Measurements from ENCODE around the gene IFI27.
"Not testable (repeated sequence)": the region's sequence is repeated elsewhere in the genome, so short reads cannot be mapped to it uniquely, and the experiment has no call there.

The IFI27 gene

GRCh38 chr14:94152676-94153075 lies 42.1 kb downstream of the IFI27 start:
- no peak for DNase-seq (ENCODE audit: low read depth in 3 of 3, low spot score in 1 of 3)

DNA sequence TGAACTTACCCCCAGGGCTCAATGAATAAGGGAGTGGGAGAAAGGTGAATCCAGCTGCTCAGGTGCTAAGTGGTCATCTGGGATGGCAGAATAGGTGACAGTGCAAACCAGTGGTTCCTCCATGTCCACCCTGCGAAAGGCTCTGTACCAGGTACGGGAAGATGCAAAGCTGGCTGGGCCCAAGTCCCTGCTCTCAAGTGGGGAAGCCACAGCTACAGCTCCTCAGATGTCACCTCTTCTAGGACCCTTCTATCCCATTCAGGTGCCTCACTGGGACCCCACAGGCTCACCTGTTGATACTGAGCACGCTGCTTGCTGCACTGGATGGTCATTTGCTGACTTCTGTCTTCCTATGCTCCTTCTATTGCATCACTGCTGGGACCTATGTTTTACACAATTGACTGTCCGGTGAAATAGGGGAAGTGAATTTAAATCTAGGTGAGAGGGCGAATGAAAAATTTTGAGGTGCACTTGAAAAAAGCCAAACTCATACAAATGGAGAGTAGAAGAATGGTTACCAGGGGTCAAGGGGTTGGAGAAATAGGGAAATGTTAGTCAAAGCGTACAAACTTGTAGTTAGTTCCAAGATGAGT lies 43.3 kb downstream of the IFI27 start:
- no peak for DNase-seq (ENCODE audit: low read depth in 3 of 3, low spot score in 1 of 3)

DNA sequence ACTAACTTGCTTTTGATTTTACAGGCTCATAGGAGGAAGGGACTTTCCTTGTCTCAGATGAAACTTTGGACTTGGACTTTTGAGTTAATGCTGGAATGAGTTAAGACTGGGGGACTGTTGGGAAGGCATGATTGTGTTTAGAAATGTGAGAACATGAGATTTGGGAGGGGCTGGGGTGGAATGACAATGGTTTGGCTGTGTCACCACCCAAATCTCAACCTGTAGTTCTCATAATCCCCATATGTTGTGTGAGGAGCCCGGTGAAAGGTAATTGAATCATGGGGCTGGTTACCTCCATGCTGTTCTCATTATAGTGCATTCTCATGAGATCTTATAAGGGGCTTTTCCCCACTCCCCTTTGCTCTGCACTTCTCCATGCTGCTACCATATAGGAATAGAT lies 45.6 kb downstream of the IFI27 start:
- not testable (repeated sequence) for DNase-seq (ENCODE audit: low read depth in 3 of 3, low spot score in 1 of 3)

DNA sequence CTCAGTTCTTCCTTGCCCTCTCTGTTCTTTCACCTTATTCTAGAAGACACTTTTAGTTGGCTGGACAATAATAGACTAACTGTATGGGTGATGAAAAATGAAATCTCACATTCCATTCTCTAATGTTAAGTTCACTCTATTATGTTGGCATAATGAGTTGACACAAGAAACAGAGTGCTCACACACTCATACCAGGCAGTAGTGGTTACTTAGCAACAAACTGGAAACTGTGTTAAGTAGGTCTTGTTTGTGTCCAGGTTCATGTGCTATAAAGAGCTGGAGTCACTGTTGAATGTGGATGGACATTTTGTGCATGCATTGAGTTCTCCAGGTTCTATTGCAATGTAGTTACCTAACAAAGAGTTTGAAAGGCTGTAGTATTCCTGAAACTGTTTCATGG lies 46.7 kb downstream of the IFI27 start:
- no peak for DNase-seq (ENCODE audit: low read depth in 3 of 3, low spot score in 1 of 3)

DNA sequence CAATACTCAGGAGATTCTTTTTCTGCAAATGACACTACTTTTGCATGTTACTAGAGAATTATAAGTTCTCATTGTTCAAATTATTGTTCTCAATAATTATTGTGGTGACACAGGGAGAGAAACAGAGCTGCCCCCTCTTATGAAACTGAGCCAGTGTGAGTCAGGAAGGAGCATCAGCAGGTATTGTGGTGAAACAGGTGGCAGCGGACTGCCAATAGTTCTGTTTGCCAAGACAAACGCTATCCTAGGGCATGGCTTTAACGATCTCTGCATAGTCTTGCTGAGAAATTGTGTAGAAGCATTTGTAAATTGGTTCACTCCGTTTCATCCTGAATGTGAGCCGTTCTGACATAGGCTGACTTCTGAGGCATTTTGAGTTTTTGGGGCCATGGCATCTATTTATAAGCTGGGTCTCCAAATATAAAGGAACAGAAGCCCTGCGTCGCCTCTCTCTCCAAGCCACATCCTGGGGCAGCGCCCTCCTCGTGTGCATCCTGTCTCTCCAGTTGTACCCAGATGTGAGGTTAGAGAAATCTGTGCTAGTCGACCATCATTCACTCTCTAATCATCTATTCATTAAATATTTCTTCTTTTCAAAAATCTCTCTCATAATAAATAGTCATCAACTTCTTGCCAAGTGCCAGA lies 47.8 kb downstream of the IFI27 start:
- DNase-seq (ENCODE audit: low read depth in 3 of 3, low spot score in 1 of 3): no peak

DNA sequence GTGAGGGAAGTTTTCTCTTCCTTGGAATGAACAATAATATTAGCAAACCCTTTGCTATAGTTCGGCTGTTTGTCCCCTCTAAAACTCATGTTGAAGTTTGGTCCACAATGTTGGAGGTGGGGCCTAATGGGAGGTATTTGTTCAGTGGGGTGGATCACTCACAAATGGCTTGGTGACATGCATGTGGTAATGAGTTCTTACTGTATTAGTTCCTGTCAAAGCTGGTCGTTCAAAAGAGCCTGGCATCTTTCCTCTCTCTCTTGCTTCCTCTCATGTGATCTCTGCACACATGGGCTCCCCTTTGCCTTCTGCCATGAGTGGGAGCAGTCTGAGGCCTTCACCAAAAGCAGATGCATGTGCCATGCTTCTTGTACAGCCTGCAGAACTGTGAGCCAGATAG lies 50.5 kb downstream of the IFI27 start:
- DNase-seq (ENCODE audit: low read depth in 3 of 3, low spot score in 1 of 3): no peak

GRCh38 chr14:94161981-94162380 lies 51.4 kb downstream of the IFI27 start:
- DNase-seq (ENCODE audit: low read depth in 3 of 3, low spot score in 1 of 3): no peak

DNA sequence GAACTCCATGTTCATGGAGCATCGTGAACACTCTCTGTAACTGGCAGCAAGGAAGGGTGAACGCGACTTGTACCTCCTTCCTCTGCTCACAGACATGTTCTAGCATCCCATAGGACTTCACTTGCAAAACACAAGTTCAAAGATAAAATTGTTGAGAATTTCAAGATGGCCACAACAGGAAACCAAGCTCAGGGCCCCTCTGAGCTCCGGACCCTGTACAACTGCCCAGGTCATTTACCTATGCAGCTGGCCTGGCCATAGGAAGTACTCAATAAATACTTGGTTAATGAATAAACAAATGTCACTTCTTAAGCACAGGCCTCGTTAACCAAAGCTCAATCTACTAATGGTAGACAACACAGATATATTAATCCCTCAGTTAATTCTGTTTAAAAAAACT lies 51.9 kb downstream of the IFI27 start:
- DNase-seq (ENCODE audit: low read depth in 3 of 3, low spot score in 1 of 3): no peak

DNA sequence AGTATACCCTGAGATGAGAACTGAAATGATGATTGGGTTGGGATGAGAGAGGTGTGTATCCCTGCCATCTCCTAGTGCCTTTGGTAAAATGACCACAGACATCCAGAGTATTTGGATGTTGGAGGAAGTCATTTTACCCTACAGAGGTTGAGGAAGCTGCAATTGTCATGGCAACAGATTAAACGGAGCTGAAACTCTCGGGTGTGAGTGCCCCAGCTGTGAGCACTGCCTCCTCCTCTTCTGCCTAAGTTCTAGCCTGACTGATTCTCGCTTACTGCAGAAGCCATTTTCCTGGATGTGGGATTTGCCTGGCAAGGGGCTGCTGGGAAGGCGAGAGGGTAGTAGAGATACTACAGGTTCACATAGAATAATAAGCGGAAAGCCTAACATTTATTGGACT lies 53.3 kb downstream of the IFI27 start:
- no peak for DNase-seq (ENCODE audit: low read depth in 3 of 3, low spot score in 1 of 3)

DNA sequence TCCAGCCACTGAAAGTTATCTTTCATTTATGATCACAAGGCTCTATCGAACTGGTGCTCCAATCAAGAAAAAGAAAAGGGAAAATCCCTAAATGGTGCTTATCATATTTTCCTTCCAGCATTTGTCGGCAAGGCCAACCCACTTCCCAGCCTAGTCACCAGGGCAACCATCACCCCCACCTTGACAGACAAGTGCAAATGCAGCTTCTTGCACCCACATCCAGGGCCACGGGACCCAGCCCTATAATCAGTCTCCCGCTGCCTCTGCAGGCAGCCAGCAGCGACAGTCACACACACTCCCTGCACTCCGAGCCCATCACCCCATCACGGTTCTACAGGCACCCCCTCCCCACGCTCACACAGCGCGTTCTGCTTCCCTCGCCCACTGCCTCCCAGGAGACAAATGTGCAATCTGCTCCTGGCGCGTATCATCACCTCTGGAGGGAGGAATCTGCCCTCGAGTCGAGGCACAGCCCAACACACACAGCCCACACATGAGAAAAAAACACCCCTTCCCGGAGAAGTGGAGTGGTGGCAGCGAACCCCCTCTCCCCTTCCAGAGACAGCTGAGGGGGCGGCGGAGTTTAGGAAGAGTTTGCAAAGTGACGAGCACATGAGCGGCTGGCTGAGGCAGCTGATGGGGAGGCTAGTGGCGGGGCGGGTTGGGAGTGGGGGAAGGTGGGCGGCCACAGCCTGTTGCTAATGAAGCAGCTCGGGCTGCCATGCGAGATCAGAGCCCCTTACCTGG lies 54.3 kb downstream of the IFI27 start:
- no peak for DNase-seq (ENCODE audit: low read depth in 3 of 3, low spot score in 1 of 3)

GRCh38 chr14:94165744-94166143 lies 55.2 kb downstream of the IFI27 start:
- no peak for DNase-seq (ENCODE audit: low read depth in 3 of 3, low spot score in 1 of 3)

All from stimulated activated CD4-positive, alpha-beta T cell treated with anti-CD3 and anti-CD28 coated beads, TNF-alpha, amount 100 ng/mL, for 1 hour (primary cell).